GM18873 (cell line): ENCODE data around the gene ANKRD12.
"Not testable (repeated sequence)": the region's sequence is repeated elsewhere in the genome, so short reads cannot be mapped to it uniquely, and the experiment has no call there.

Experiments
- ATAC-seq: cut with Tn5 transposase; IDR thresholded peaks from one replicate; pipeline ENCODE4 v1.9.1; 2021; ENCODE audit warnings: mild to moderate bottlenecking, moderate library complexity, moderate number of reproducible peaks; ENCODE audit not compliant: unreplicated experiment, low FRiP score

The ANKRD12 gene

GRCh38 chr18:9139400-9140039 is 2.9 kb downstream of the ANKRD12 start:
- ATAC-seq, result no peak

- no peak for ATAC-seq
Measured at GRCh38 chr18:9140381-9140780, 3.8 kb downstream of the ANKRD12 start.

- ATAC-seq, result no peak
Measured at GRCh38 chr18:9140984-9141383, 4.4 kb downstream of the ANKRD12 start.

- ATAC-seq, result no peak
Measured at GRCh38 chr18:9146224-9146623, 9.6 kb downstream of the ANKRD12 start.

- ATAC-seq, result no peak
Measured at GRCh38 chr18:9147440-9148202, 11.0 kb downstream of the ANKRD12 start.

GRCh38 chr18:9148203-9148552 is 11.6 kb downstream of the ANKRD12 start:
- no peak for ATAC-seq

GRCh38 chr18:9150121-9150520 is 13.5 kb downstream of the ANKRD12 start:
- no peak for ATAC-seq

- no peak for ATAC-seq
Measured at GRCh38 chr18:9153256-9153655, 16.7 kb downstream of the ANKRD12 start.

GRCh38 chr18:9156604-9157249 is 20.1 kb downstream of the ANKRD12 start:
- ATAC-seq, result no peak

- ATAC-seq, result no peak
Measured at GRCh38 chr18:9157806-9158205, 21.2 kb downstream of the ANKRD12 start.

- no peak for ATAC-seq
Measured at GRCh38 chr18:9160014-9160413, 23.4 kb downstream of the ANKRD12 start.

- ATAC-seq, result not testable (repeated sequence)
Measured at GRCh38 chr18:9162663-9163062, 26.1 kb downstream of the ANKRD12 start.

GRCh38 chr18:9164149-9164548 is 27.6 kb downstream of the ANKRD12 start:
- not testable (repeated sequence) for ATAC-seq

- not testable (repeated sequence) for ATAC-seq
Measured at GRCh38 chr18:9165883-9166282, 29.3 kb downstream of the ANKRD12 start.

GRCh38 chr18:9169515-9169914 is 32.9 kb downstream of the ANKRD12 start:
- not testable (repeated sequence) for ATAC-seq

GRCh38 chr18:9171919-9172318 is 35.3 kb downstream of the ANKRD12 start:
- not testable (repeated sequence) for ATAC-seq

- ATAC-seq, result no peak
Measured at GRCh38 chr18:9172506-9173127, 36.0 kb downstream of the ANKRD12 start.

- ATAC-seq, result no peak
Measured at GRCh38 chr18:9173770-9174233, 37.2 kb downstream of the ANKRD12 start.

GRCh38 chr18:9174302-9174701 is 37.7 kb downstream of the ANKRD12 start:
- ATAC-seq, result no peak

- ATAC-seq, result no peak
Measured at GRCh38 chr18:9175115-9175514, 38.5 kb downstream of the ANKRD12 start.

- no peak for ATAC-seq
Measured at GRCh38 chr18:9177031-9177430, 40.5 kb downstream of the ANKRD12 start.
